Uterus (tissue), 4 donors: Measurements from ENCODE around the gene MAL. TPM values are rescaled to one million over a fixed set of nuclear protein-coding genes. Genes with fewer than 3 reads are reported as not detected.

Experiments used
- DNase-seq, 2 donors: peaks; one replicate each; pipeline ENCODE4 v3.0.0-alpha.2; 2019 to 2020
- H3K27ac ChIP-seq, 2 donors: fragments of 200-600 bp; sonication (generic); 1 replicate in 1 of 2; 2 replicates in 1 of 2; pipeline ENCODE4 v1.5.1; 2016 to 2018
- H3K27me3 ChIP-seq, 2 donors: fragments of 200-600 bp; sonication (generic); one replicate each; pipeline ENCODE4 v1.5.1; 2018 to 2019; ENCODE audit warnings: control low read depth in 1 of 2
- H3K36me3 ChIP-seq, 2 donors: fragments of 200-600 bp; sonication (generic); one replicate each; pipeline ENCODE4 v1.5.1; 2019; ENCODE audit warnings: control low read depth in 1 of 2
- H3K4me1 ChIP-seq, 2 donors: fragments of 200-600 bp; sonication (generic); one replicate each; pipeline ENCODE4 v1.5.1; 2018 to 2019; ENCODE audit warnings: control low read depth in 1 of 2
- H3K4me3 ChIP-seq, 2 donors: fragments of 200-600 bp; sonication (generic); 1 replicate in 1 of 2; 2 replicates in 1 of 2; pipeline ENCODE4 v1.5.1; 2018 to 2019; ENCODE audit warnings: mild to moderate bottlenecking in 1 of 2
- H3K9me3 ChIP-seq, 2 donors: fragments of 200-600 bp; sonication (generic); one replicate each; pipeline ENCODE4 v1.5.1; 2019; ENCODE audit warnings: control low read depth in 1 of 2
- CTCF ChIP-seq, 4 experiments: fragments of 200-600 bp in 2 of 4; fragments of 450-650 bp in 2 of 4; sonication (generic) in 2 of 4; IDR thresholded peaks; one replicate each; pipeline ENCODE4 v1.5.1; 2016 to 2019; ENCODE audit warnings: antibody characterized with exemption in 4 of 4, mild to moderate bottlenecking in 2 of 4, moderate library complexity in 1 of 4
- POLR2A ChIP-seq, 2 donors: fragments of 450-650 bp; IDR thresholded peaks; one replicate each; pipeline ENCODE4 v1.6.1; 2016; ENCODE audit warnings: antibody characterized with exemption in 2 of 2, mild to moderate bottlenecking in 1 of 2, moderate library complexity in 1 of 2
- intact Hi-C: fragments of 100-400 bp; cut with DNase I; formaldehyde crosslinking; loops from one replicate; pipeline ENCODE4 v1.15.1; 2023; ENCODE audit warnings: low total_unique reads
- total RNA-seq, 4 donors: library from RNA; depleted of rRNA in 3 of 4; stranded (reverse); fragments of >200 nt in 3 of 4; gene quantifications; one replicate each; pipeline versions ENCODE4 v1.1.0 to v1.2.4, GENCODE V29; 2014 to 2023
- donor health status: DM: yes; HTN: yes; CAD: no.

MAL gene
- total RNA-seq, 4 donors from 2014 or later, result 0.29 to 1.7 (median 1.6) TPM; not detected in 1

GRCh38 chr2:95016616-95017015 is 8.9 kb upstream of the MAL start:
- H3K27ac ChIP-seq, result no peak overlapping the region
- H3K4me1 ChIP-seq, result no peaks in the 10 kb centered on the region
- H3K4me3 ChIP-seq, result no peak overlapping the region
- intact Hi-C loops, result no loop called here
- no peaks in the 10 kb centered on the region for H3K9me3 ChIP-seq
- no peaks in the 10 kb centered on the region for H3K27me3 ChIP-seq
- no peak for TF ChIP-seq POLR2A (IDR thresholded peaks at IDR 0.05)
- no peak for TF ChIP-seq CTCF (IDR thresholded peaks at IDR 0.05)
- no peaks in the 10 kb centered on the region for H3K36me3 ChIP-seq
- DNase-seq, result no peak

- Histone ChIP-seq H3K4me3 (no peak overlapping the region), H3K36me3 (no peaks in the 10 kb centered on the region), H3K27me3 (no peaks in the 10 kb centered on the region), H3K4me1 (no peaks in the 10 kb centered on the region), H3K27ac (no peak overlapping the region), H3K9me3 (no peaks in the 10 kb centered on the region)
- DNase-seq, result no peak
- intact Hi-C loops, result no loop called here
- TF ChIP-seq POLR2A (IDR thresholded peaks at IDR 0.05) (no peak), CTCF (IDR thresholded peaks at IDR 0.05) (no peak)
Measured at GRCh38 chr2:95017071-95017501, 8.4 kb upstream of the MAL start.

- TF ChIP-seq CTCF (IDR thresholded peaks at IDR 0.05) (no peak), POLR2A (IDR thresholded peaks at IDR 0.05) (no peak)
- Histone ChIP-seq H3K4me1 (no peaks in the 10 kb centered on the region), H3K9me3 (no peaks in the 10 kb centered on the region), H3K27ac (no peak overlapping the region), H3K36me3 (no peaks in the 10 kb centered on the region), H3K4me3 (no peak overlapping the region), H3K27me3 (no peaks in the 10 kb centered on the region)
- intact Hi-C loops, result no loop called here
- no peak for DNase-seq
Measured at GRCh38 chr2:95017836-95018235, 7.7 kb upstream of the MAL start.

GRCh38 chr2:95018301-95018700 is 7.2 kb upstream of the MAL start:
- Histone ChIP-seq H3K27ac (no peak overlapping the region), H3K36me3 (no peaks in the 10 kb centered on the region), H3K4me1 (no peaks in the 10 kb centered on the region), H3K9me3 (no peaks in the 10 kb centered on the region), H3K27me3 (no peaks in the 10 kb centered on the region), H3K4me3 (no peak overlapping the region)
- TF ChIP-seq CTCF (IDR thresholded peaks at IDR 0.05) (no peak), POLR2A (IDR thresholded peaks at IDR 0.05) (no peak)
- no peak for DNase-seq
- intact Hi-C loops, result no loop called here

GRCh38 chr2:95018861-95019550 is 6.5 kb upstream of the MAL start:
- intact Hi-C loops, result no loop called here
- TF ChIP-seq CTCF (IDR thresholded peaks at IDR 0.05) (no peak), POLR2A (IDR thresholded peaks at IDR 0.05) (no peak)
- Histone ChIP-seq H3K9me3 (no peaks in the 10 kb centered on the region), H3K36me3 (no peaks in the 10 kb centered on the region), H3K27ac (no peak overlapping the region), H3K27me3 (no peaks in the 10 kb centered on the region), H3K4me3 (no peak overlapping the region), H3K4me1 (no peaks in the 10 kb centered on the region)
- DNase-seq, result no peak
